ENCODE results near the gene TRAK2.

- TF ChIP-seq CTCF (conservative IDR thresholded peaks at IDR 0.05; ENCODE audit: low read depth, low read length) (no peak), EZH2 (IDR thresholded peaks at IDR 0.05; ENCODE audit: low read length, unreplicated experiment) (no peak), EZH2phosphoT487 (IDR thresholded peaks at IDR 0.05; ENCODE audit: borderline replicate concordance, low read length) (no peak)
Observed at GRCh38 chr2:201361078-201361733, 90.1 kb downstream of the TRAK2 start.
